MV-4-11 (cell line): ENCODE data around the gene SLC8A1.
A peak's percentile ranks its signal among the peaks of the same experiment; 100 is the strongest.

ENCODE experiments used
- DNase-seq: peaks from one replicate; lab custom pipeline; 2025; lab: John Stamatoyannopoulos, UW

Gene SLC8A1

DNA sequence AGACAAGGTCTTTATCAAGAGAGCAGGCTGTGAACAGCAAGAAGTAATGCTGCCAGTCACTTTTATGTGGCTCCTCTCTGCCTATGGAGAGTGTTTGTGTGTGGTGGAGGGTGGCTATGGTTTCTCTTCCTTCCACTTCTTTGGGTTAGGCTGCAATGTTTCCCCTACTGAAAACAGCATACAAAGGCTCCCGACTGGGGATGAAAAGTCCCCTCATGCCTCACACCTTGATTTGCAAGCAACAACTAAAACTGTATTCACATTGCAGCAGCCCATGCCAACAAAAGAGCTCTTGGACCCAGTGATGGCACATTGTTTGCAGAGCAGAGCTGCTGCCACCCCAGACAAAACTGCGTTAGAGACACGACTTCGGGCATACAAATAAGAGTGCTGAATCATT lies 301.6 kb downstream of the SLC8A1 start:
- DNase-seq = peak; percentile 36

DNA sequence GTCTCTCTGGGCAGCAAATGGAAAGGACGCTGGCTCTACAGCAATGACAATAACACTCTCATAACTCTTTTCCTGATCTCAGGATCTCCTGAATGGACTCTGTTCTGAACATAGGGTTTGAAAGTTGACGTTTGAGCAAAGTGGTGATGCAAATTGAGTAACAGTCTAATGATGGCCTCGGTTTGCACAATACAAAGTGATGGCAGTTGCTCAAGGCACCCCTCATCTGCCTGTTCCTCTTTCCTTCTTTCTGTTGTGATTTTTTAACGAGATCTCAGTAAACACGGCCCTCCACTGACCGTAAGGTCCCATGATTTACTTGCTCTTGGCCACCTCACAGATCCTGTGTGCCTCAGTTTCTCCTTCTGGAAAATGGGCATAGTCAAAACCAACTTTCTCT lies 303.6 kb downstream of the SLC8A1 start:
- DNase-seq = peak; percentile 90

DNA sequence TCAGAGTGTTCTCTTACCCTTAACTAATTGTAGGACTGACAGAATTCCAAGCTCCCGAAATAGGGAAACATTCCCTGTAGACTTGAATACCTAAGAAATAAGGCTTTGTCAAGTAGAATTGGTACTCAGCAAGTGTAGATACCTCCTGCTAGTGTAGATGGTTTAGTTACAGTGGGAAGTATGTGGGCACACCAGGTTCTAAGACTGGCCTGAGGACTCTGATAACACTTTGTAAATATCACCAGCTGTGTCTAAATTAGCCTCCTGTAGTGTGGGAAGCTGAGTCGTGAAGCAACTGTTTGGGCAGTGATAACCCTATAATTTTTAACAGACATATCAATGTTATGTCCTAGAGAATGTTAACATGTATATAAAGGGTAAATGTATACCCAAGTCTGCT lies 304.5 kb downstream of the SLC8A1 start:
- DNase-seq = peak; percentile 6

DNA sequence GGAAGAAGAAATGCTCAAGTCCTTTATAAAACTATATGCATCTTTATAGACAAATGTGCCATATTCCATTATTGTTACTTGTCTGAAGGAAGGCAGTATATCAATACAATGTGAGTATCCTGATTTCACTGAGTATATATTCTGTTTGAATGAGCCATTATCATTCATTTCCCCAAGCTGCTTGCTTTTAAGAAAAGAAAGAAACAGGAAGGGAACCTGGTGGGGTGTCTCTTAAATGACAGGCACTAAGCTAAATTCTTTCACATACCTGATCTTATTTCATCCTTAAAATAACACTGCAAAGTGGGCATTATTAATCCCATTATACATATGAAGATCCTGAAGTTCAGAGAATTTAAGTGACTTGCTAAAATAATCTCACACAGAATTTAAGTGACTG lies 307.9 kb downstream of the SLC8A1 start:
- DNase-seq = no peak

DNA sequence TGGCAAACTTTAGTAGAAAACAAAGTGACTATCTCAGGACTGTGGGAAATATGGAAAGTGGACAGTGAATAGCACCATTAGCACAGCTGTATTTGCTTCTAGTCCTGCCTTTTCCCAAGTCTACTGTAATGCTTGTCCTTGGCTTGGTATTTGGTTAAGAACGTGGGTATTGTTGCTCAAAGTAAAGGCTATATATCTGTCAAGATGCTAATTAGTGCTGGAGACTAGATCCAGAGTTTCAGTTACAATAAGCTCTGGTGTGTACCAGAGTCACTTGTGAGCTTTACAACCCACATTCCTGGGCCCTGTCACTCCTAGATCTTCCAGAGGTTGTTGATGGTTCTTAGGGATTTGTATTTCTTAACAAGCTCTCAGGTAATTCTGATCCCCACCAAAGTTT lies 313.6 kb downstream of the SLC8A1 start:
- DNase-seq = no peak

DNA sequence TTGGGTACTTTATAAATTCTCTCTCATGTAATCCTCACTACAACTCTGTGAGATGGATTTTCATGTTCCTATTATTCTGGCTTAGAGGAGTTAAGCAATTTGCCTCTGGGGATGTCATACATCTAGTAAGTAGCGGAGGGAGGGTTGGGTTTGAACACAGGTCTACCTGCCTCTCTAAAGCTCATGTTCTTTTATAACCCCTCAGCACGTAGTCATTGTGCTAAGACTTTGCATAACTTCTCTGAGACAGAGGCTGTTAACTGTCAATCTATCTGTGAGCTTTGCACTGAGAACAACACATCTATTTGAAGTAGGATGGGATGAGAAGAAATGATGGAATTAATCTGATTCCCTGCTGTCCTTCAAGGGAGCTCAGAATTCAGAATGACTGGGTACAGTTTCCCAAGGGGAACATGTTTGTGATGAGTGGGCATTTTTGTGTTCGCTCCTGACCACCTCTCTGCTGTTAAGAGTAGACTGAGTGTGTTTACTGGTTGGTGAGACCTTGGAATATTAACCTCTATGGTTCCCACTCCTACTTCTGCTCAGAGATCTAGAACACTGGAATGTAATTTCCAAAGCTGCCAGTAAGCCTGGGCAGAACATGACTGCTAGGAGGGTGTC lies 320.7 kb downstream of the SLC8A1 start:
- no peak for DNase-seq

DNA sequence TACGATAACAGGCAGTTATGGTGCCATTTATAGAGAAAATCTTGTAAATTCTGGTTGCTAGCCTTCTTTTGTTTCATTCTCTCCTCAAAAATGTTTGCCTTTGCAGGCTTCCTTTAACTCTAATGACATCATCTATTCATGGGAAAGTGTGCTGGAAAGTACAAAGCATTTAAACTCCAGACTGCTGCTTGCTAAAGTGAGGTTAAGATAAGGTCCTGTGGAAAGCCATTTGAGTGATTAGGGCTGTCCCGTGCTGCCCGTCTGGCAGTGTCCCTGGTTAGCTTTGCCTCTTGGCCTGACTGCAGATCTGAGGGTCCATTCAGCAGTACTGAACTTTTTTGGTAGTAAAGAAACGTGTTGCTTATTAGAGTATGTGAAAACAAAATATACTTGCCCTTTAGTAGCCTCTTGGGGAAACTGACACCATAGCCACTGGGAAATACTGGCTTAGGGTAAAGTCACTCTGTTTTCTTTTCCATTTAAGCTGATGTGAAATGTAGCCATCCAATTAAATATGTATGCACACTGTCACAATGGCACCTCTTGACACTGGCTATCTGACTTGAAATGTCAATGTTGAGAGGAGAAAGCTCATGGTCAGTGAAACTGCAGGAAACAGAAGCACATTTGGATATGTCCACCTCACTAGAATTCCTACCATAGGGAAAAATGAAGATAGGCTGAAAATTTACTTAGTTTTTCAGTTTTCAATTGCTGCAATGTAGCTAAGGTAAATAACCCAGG lies 321.5 kb downstream of the SLC8A1 start:
- no peak for DNase-seq

DNA sequence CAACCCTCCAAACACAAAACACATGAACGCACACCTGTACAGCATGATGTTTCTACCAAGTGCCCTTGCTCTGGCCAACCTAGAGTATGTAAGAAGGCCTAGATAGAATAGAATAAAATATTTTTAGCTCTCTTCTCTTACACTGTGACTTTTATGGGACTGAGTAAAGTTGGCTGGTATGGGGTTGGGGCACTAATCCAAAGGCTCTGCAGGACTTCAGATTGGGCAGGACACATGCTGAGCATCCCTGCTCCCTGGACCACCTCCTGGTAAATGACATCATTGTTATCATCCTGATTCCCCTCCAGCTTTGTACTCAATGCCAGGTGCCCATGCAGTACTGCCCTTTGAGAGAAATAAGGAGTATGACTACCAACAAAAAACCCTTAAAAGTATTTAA lies 322.2 kb downstream of the SLC8A1 start:
- DNase-seq = no peak

DNA sequence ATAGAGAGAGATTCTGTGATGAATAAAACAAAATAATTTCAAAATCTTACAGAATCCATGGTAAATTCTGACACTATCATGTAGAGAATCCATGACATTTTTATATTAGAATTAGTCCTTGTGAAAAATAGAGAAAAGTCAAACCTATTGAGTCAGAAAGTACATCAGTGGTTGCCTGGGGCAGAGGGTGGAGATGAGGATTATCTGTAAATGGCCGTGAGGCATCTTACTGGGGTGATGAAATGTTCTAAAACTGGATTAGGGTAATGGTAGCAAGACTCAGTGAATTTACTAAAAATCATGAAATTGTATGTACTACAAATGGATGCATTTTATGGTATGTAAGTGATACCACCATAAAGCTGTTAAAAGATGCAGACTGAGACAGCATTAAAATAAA lies 323.1 kb downstream of the SLC8A1 start:
- no peak for DNase-seq

DNA sequence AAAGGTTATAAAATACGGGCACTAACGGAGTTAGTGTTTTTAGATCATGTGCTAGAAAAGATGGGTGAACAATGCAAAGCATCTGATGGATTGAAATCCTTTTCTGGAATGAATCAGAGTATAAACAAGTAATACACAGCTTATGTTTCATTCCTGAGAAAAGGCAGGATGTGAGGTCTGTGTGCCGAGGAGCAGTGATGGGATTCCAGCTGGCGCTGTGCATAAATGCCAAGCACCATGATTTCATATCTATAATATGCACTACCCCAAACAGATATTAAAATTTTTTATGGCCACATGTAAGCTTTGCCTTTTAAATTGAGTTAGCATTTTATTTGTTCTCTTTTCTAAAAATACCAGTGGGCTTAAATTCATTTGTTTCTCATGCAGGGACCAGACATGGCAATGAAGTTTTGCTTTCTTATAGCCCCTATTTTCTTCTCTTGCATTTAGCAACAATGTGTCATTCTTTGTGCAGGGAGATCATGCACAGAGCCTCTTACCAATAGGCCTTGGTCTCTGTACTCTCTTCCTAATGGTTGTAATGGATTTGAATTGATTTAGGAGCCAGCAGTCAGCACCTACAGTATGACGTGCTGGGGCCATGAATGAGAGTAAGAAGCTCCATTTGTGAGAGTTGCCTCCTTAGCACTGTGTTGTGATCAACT lies 323.9 kb downstream of the SLC8A1 start:
- DNase-seq = no peak

DNA sequence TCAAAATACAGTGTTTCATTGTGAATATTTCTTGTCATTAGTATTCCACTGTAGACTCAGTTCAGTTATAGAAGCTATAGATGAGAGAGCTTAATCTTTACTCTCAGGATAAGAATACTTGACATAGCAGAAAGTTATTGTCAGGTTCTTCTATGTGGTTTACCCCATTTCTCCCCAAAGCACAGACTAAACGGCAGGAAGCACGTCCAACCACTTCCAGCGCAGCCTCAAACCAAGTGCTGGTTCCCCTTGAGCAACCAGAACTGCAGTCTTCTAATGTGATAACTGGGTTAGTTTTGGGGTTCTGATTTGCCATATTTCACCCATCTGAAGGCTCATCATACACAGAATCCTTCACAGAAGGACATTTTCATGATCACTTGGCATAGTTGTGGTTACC lies 324.7 kb downstream of the SLC8A1 start:
- no peak for DNase-seq

DNA sequence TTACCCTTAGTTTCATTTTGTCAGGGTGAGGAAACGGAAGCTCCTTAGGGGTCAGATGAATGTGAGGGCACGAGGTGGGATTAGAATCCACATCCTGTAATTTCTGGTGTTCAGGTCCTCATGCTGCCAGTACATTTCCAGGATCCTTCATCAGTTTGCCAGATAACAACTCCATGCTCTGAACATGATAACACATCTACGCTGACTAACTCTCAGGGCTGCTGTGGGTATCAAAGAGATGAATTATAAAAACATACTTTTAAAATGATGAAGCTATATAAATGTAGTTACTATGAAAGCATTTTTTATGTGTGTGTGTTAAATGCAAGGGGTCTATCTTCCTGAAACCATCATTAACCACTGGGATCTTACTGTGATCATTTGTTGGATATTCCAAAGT lies 325.9 kb downstream of the SLC8A1 start:
- DNase-seq = peak; percentile 18

DNA sequence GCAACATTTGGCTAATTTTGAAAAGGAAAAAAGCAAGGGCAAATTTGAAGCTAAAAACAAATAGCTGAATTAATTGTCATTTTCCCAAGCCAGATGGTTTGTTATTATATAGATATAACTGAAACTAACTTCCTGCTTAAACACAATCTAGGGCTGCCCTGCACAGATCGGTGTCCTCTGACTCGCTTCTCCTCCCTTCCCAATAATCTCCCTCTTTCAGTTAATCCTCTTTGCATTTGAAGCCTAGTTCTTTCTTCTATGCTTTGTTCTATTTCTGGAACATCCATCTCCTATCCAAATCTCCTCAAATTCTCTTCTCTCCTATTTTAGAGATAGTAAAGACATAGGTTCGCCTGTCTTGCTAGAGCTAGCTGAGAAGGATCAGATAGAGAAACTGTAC lies 328.1 kb downstream of the SLC8A1 start:
- no peak for DNase-seq

DNA sequence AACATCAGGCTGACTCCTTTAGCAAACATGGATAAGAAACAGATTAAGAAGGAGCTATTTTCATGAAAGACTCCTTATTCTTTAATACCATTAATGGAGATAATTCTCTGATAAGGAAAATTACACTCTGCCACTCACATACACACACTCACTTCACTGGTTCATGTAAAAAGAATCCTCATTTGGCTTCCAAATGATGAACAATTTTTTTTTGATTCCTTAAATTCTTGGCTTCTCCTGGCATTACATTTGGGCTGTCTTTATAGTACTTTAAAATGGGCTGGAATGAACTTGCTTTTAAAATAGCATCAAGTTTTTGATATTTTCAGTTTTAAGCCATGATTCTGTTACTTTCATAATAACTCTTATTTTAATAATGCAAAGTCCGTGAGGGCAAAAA lies 328.6 kb downstream of the SLC8A1 start:
- no peak for DNase-seq

DNA sequence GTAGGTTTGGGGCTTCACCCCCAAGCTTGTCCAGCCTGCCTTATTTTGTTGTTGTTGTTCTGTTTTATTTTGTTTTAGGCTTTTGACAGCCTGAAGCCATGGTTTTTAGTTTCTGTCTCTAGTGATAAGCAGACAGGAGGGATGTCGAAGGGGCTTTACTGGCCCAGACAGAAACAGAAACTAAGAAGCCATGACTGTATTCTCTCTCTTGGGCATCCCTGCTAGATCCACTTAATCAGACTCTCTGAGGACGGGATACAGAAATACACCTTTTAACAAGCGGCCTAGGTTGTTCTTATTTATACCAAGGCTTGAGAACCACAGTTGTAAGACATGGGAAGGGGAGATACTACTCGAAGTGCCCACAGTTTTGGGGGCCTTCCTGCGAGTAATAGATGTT lies 330.9 kb downstream of the SLC8A1 start:
- no peak for DNase-seq

DNA sequence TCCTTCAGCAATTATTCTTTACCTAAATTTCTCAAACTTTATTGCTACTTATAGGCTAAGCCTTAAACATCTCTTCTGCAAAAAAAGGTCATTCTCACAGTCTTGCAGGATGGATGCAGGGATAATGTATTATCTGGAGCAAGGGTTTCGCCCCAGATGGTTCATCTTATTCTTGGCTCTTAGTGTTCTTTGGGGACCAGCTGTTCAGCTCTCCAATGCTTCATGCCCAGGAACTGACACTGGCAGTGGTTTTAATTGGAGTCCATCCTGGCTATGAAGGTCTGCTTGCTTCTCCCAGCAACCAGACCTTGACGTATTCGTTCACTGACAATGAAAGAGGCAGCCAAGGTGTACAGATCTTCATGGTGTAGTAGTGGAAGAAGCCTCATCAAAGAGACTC lies 331.9 kb downstream of the SLC8A1 start:
- DNase-seq = no peak

DNA sequence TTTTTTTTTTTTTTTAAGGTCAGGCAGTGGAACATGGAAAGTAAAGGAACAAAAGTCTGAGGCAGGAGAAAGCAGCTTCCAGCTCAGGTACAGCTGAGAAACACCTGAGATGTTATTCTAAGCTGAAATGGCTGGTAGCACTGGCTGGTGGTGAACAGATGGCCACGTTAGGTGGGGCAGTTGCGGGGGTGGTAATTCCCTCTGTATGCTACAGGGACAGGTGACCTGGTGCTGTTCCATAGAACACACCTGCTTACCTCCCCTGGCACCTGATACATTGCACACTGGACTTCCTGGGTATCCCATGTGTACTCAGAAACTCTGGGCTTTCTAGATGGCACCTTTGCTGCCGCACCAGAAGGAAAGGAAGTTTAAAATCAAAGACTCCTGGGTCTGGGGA lies 333.3 kb downstream of the SLC8A1 start:
- no peak for DNase-seq

DNA sequence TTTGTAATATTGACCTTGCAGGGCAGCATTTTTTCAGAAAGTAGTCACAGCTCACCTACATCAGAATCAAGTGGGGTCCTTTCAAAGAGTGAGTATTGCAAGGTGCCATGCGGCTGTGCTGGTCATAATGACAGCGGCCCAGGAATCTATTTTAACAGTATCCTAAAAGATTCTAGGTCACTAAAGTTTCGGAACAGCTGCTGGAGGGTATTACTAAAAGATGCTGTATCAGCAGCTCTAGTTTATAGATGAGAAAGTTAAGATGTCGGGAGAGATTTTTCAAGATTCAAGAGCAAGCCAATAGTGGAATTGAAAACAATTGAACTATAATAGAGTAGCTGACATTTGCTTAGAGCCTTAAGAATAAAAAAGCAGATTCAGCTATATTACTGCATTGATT lies 336.0 kb downstream of the SLC8A1 start:
- DNase-seq = no peak

DNA sequence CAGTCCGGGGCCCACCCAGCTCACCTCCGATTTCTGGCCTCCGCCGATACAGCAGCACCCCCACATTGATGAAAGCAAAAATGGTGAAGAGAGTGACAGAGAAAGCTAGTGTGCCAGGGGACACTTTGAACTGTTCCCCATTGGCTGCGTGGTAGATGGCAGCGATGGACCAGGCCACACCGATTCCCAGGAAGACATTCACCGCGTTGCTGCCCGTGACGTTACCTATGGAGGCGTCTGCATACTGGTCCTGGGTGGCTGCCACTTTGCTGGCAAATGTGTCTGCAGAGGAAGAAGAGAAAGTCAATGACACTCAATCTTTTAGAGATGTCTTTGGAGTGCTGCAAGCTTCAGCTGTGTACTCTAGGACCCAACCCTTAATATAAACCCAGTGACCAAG lies 336.5 kb downstream of the SLC8A1 start:
- DNase-seq = no peak

DNA sequence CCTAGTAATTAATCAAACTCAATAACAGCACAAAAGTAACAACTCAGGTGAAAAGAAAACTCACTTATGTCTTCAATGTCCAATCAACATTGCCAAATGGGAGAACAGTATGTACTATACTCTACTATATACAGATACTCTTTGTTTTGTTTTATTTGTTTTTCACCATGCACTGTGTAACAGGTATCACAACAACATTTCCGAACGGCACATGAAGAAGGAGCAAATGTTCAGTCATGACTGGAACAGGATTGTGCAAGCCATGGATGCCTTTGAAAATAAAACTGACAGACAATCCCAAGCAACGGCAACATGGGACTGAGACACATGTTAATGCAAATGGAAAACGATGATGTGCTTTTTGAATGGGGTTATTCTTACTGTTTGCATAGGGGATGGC lies 337.9 kb downstream of the SLC8A1 start:
- DNase-seq = no peak

DNA sequence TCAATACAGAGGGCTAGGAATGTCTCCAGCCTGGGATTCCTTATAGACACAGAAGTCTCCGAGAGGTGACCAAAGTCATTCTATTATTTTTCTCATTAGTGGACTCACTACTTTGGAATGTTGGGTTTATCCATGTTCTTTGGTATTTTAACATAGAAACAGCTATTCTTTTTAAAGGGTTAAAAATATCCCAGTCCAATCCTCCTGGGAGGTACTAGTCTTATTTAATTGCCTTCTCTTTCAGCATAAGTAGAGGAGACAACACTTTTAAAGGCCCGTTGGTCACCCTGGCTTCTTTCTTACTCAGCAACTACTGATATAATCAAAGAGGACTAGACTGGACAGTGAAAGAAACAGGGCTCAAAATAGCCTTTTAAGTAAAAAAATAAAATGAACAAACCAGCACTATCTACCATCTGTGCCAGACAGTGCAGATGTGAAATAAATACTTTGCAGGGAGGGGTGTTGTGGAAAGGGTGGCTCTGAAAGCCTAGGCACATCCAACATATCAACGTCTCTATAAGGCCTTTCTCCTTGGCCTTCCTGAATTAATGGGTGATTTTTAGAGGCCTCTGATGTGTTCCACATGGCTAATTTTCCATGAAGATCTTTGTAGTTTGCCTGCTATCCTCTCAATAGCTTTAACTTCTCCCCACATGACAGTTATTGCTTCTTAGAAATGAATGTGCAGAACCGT lies 338.5 kb downstream of the SLC8A1 start:
- no peak for DNase-seq

DNA sequence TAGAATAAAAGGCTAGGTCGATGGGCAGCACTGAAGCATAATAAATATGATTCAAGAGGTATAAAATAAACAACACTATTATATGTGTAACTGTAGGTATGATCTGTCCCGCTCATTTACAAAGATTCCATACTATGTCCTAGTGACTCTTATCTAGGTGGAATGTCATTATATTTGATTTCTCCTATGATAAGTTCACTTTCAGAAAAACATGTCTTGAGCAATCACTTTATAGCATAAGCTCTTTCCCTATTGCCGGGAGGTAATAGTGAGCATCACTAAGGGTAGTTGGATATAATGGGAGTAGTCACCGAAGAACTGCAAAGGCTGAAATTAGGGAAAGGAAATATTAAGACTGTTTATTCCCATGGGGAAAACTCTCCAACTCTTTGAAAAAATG lies 342.5 kb downstream of the SLC8A1 start:
- DNase-seq = no peak

DNA sequence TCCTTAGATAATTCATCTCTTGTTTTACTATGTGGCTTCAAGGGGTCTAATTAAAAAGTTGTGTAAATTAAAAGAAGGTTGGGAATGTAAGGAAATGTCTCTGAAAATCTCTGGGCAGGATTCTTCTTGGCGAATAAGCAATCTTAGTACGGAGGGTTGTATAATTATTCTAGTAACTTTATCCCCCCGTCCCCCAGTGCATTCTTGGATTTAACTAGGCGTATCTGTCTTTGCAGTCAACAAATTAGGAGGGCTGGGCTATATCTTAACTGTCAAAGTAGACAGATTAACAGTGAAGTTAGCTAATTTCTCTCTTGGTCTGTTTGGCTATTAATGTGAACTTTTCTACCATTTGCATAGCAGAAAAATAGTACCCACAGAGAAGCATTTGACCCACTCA lies 343.0 kb downstream of the SLC8A1 start:
- no peak for DNase-seq
